GM18858 (cell line): Measurements from ENCODE around the gene KLHL3.
"Not testable (repeated sequence)": the region's sequence is repeated elsewhere in the genome, so short reads cannot be mapped to it uniquely, and the experiment has no call there.

ENCODE experiments used
- ATAC-seq: cut with Tn5 transposase; IDR thresholded peaks from one replicate; pipeline ENCODE4 v1.9.1; 2021; ENCODE audit not compliant: unreplicated experiment

KLHL3 gene

DNA sequence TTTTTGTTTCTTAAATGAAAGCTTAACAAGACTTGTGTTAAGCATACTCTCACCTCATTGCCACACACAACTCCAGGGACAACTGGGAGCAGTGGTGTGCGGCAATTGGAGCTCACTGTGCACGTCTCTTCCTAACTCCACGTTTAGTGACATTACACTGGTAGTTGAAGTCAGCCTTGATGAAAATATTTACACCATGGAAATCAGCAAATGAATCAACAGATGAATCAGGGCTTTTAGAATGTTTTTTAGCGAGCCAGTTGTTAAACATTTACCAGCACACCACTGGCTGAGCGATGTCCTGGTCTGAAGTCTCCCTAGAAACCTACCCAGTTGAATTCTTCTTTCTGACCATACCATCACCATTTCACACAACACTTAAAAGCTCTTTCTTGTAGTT, 67.3 kb downstream of the KLHL3 start:
- no peak for ATAC-seq

DNA sequence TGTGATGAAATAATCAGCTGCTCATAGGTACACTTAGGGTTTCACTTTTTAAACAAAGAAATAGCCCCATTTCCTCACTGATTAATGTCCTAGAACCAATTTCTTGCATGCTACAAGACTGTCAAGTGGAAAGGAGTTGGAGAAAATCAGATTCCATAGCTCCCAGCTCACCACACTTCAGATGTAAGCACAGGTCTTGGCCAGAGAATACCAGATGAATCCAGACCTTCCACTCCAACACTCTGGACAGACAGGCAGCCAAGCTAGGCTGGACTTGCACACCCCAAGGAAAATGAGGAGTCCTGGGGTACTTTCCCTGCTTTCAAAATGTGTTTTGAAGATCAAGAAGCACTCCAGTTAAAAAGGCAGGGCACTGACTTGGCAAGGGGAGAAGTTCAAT, 68.5 kb downstream of the KLHL3 start:
- ATAC-seq = no peak

- no peak for ATAC-seq
These were observed 69.0 kb downstream of the KLHL3 start for GRCh38 chr5:137666901-137667300.

DNA sequence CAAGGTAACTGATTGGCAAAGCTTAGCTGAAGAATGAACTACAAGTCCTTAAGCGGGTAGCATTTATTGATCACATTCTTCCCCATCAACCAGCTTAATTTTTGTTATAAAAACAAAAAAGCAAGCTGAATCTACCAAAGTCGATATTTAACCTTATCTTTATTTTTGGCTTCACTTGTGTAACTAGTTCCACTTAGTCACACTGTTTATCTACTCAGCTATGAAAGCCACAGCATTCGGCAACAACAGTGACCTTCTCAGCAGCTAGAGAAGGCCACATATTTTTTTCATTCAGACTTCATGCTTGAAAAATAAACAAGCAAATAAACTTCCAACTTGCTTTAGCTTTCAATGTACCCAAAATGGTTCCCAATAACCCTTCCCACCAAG, 69.4 kb downstream of the KLHL3 start:
- peak; percentile 28 for ATAC-seq

DNA sequence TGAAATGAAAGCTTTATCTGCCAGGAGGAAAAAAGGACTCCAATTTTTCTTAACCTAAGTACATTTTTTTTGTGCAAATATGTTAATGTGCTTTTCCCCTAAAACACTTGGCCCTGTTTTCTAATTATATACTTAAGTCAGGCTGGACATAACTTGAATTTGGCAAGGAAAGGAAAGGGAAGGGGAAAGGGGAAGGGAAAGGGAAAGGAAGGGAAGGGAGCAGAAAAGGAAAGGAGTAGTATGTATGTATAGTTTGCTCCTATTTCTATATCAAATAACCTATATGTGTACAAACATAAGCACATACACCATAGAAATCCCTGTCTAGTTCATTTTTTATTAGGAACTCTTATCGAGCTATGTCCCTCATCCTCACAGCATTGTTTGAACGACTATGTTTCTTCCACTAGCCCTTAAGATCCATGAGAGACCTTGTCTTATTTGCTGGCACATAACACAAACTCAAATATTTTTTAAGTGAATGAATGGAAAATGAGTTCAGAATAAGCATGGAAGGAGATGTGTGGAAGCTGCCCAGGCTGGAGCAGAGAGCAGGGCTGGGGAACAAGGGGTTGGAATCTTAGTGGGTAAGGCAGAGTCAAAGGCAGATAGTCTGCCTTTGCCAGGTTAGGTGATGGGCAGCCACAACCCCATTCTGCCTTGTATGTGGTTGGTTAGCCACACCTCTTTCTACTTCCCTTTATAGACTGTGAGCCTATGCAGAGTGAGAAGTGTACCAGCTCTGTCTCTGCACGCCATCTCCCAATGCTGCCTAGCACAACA, 70.0 kb downstream of the KLHL3 start:
- peak; percentile 99 for ATAC-seq

GRCh38 chr5:137660349-137660817, 75.5 kb downstream of the KLHL3 start:
- peak; percentile 78 for ATAC-seq

- no peak for ATAC-seq
These were observed 76.7 kb downstream of the KLHL3 start for GRCh38 chr5:137659209-137659608.

DNA sequence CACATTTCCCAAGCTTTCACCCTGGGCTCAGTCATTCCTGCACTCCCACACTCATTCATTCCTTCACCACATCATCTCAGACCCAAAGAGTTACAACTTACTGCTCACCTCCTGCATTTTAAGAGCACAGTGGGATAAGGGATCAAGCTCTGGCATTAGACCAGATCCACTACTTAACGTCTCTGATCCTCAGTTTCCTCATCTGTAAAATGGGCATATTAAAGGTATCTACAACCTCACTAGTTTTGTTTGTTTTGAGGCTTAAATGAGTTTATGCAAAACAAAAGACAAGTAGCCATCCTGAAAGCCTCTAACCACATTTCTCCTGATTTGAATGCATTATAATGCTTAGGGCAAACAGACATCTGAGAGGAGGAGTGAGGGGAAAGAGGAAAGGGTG, 77.6 kb downstream of the KLHL3 start:
- no peak for ATAC-seq

GRCh38 chr5:137657073-137657472, 78.8 kb downstream of the KLHL3 start:
- ATAC-seq = no peak

DNA sequence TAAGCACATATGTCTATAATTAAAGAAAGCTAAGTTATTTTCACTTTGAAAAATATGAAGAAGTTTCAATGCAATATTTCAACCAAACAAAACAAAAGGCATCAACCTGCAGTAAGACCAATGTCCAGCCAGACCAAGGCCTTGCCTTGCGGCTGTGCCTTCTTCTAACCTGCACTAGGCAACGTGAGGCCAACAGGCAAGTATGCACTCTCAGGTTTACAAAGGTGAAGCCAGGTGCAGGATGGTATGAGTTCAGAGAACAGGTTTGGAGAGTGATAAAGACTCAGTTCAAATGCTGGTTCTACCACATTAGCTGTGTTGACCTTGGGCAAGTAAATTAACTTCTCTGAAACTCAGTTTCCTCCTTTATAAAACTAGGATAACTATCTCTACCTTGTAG, 79.3 kb downstream of the KLHL3 start:
- no peak for ATAC-seq

GRCh38 chr5:137651022-137651421, 84.9 kb downstream of the KLHL3 start:
- no peak for ATAC-seq

DNA sequence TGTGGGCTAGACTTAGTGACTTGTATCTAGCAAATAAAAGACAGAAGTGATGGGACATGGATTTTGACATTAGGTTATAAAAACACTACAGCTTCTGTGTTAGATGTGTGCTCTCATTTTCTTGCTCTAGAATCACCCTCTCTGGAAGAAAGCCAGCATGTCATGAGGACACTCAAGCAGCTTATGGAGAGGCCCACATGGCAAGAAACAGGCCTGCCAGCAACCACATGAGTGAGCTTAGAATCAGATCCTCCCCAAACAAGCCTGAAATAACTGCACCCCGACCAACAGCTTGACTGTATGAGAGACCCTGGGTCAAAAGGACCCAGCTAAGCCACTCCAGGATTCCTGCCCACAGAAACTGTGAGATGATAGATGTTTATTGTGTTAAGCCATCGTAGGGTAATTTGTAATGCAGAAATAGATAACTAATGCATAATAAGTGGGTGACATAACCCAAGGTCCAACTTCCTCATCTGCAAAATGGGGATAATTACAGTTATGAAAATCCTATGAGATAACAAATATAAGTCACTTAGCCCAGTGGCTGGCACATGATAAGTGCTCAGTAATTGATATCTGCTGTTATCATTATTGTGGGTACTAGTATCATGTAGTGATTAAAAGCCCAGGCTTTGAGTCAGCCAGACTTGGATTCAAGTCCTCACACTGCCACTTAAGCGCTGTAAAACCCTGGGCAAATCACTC, 86.5 kb downstream of the KLHL3 start:
- no peak for ATAC-seq

DNA sequence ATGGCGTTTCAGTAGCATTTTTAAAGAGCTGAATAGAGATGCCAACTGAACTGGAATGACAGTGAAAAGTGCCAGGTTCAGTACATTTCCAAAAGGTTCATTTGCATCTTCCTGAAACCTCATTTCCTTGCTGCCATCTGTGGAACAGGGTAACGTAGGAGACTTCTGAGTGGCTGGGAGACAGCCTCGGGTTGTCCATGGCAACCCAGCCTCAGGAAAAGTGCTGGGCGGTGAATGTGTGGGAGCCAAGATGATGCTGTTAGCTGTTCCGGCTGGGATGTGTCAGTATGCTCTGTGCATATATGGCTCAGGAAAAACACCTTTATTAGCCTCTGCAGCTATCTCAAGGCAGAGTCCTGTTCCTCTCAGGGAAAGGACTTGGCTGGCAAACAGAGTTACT, 87.5 kb downstream of the KLHL3 start:
- ATAC-seq = no peak

- ATAC-seq = no peak
These were observed 88.5 kb downstream of the KLHL3 start for GRCh38 chr5:137647401-137647800.

GRCh38 chr5:137646761-137647160, 89.1 kb downstream of the KLHL3 start:
- ATAC-seq = no peak

GRCh38 chr5:137643081-137643480, 92.8 kb downstream of the KLHL3 start:
- not testable (repeated sequence) for ATAC-seq

DNA sequence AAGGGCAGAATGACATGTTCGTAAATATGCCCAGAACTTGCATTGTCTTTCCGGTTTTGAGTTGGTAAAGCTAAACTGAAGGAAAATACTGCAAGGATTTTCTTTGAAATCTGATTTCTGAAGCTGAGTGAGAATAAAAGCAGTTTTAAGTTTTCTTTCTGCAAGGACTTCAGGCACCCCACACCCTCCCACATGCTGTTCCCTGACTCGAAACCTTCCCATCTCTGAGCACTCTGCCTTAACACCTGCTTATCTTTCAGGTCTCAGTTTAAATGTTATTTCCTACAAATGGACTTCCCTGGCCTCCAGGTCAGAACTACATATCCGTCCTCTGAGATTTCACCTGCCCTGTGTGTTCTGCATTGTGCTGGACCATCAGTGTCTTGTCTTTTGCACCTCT, 93.8 kb downstream of the KLHL3 start:
- no peak for ATAC-seq

GRCh38 chr5:137641148-137641547, 94.7 kb downstream of the KLHL3 start:
- ATAC-seq = no peak

- ATAC-seq = no peak
These were observed 96.2 kb downstream of the KLHL3 start for GRCh38 chr5:137639645-137640044.

DNA sequence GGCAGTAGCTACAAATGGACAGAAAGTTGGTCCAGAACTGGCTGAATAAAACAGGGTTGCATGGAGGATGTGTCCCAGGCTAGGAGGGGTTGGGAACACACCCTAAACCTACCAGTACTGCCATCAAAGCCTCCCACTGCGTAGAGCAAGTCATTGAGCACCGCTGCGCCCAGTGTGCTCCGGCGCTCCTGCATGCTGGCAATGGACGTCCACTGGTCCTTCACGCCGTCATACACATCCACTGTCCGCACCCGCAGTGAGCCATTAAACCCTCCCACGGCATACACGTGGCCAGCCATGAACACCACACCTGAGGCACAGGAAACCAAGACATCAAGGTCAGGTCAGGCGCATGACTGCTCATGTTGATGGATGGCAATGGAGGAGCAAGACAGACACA, 97.0 kb downstream of the KLHL3 start:
- ATAC-seq = no peak

- no peak for ATAC-seq
These were observed 98.8 kb downstream of the KLHL3 start for GRCh38 chr5:137636830-137637714.
